H9 (cell line): ENCODE measurements around the gene STK10. TPM values are rescaled to one million over a fixed set of nuclear protein-coding genes. Genes with fewer than 3 reads are reported as not detected.

Experiments used
- DNase-seq: peaks from one replicate; pipeline ENCODE4 v3.0.0-alpha.2; 2017
- H2AFZ ChIP-seq: one replicate; pipeline ENCODE4 v1.6.1; 2013; ENCODE audit warnings: mild to moderate bottlenecking, low read length, control low read depth, moderate library complexity
- H2AK5ac ChIP-seq: 2 replicates; pipeline ENCODE4 v1.6.1; 2013; ENCODE audit warnings: low read length, control low read depth, mixed read lengths; ENCODE audit not compliant: insufficient read length
- H2BK120ac ChIP-seq: one replicate; pipeline ENCODE4 v1.6.1; 2013; ENCODE audit warnings: low read depth, mild to moderate bottlenecking, low read length, control low read depth, inconsistent platforms; ENCODE audit not compliant: poor library complexity, severe bottlenecking
- H2BK12ac ChIP-seq: 2 replicates; pipeline ENCODE4 v1.6.1; 2013; ENCODE audit warnings: low read length, control low read depth, mixed read lengths, low read depth; ENCODE audit not compliant: insufficient read length
- H2BK15ac ChIP-seq: 2 replicates; pipeline ENCODE4 v1.6.1; 2013; ENCODE audit warnings: low read depth, low read length, control low read depth
- H2BK20ac ChIP-seq: one replicate; pipeline ENCODE4 v1.6.1; 2013; ENCODE audit warnings: low read depth, mild to moderate bottlenecking, low read length, control low read depth, inconsistent platforms; ENCODE audit not compliant: poor library complexity, severe bottlenecking
- H2BK5ac ChIP-seq: 2 replicates; pipeline ENCODE4 v1.6.1; 2013; ENCODE audit warnings: low read length, control low read depth, mixed read lengths; ENCODE audit not compliant: insufficient read length
- H3K14ac ChIP-seq: 2 replicates; pipeline ENCODE4 v1.6.1; 2013; ENCODE audit warnings: low read length, control low read depth; ENCODE audit not compliant: insufficient read depth
- H3K18ac ChIP-seq: 2 replicates; pipeline ENCODE4 v1.6.1; 2013; ENCODE audit warnings: low read depth, mild to moderate bottlenecking, mixed read lengths, low read length, control low read depth; ENCODE audit not compliant: insufficient read length
- H3K23ac ChIP-seq: 2 replicates; pipeline ENCODE4 v1.6.1; 2013; ENCODE audit warnings: low read length, control low read depth, mixed read lengths, low read depth; ENCODE audit not compliant: insufficient read length
- H3K23me2 ChIP-seq: 2 replicates; pipeline ENCODE4 v1.6.1; 2013; ENCODE audit warnings: low read depth, mild to moderate bottlenecking, mixed read lengths, low read length, control low read depth; ENCODE audit not compliant: insufficient read length, poor library complexity, severe bottlenecking
- H3K27ac ChIP-seq: 2 replicates; pipeline ENCODE4 v1.5.1; 2013; ENCODE audit warnings: low read length, control low read depth, mixed read lengths, low read depth; ENCODE audit not compliant: insufficient read length
- H3K27me3 ChIP-seq: 2 replicates; pipeline ENCODE4 v1.6.1; 2013; ENCODE audit warnings: low read length, control low read depth, inconsistent platforms; ENCODE audit not compliant: insufficient read depth
- H3K4ac ChIP-seq: 2 replicates; pipeline ENCODE4 v1.6.1; 2013; ENCODE audit warnings: low read depth, mild to moderate bottlenecking, control low read depth, inconsistent platforms, low read length, moderate library complexity
- H3K4me1 ChIP-seq: 2 replicates; pipeline ENCODE4 v1.6.1; 2013; ENCODE audit warnings: low read length, control low read depth, inconsistent platforms; ENCODE audit not compliant: insufficient read depth
- H3K4me2 ChIP-seq: 2 replicates; pipeline ENCODE4 v1.6.1; 2013; ENCODE audit warnings: low read length, control low read depth, mixed read lengths; ENCODE audit not compliant: insufficient read length, insufficient read depth
- H3K56ac ChIP-seq: 2 replicates; pipeline ENCODE4 v1.6.1; 2013; ENCODE audit warnings: low read depth, mild to moderate bottlenecking, mixed read lengths, low read length, control low read depth; ENCODE audit not compliant: insufficient read length
- H3K79me1 ChIP-seq: 2 replicates; pipeline ENCODE4 v1.6.1; 2013; ENCODE audit warnings: low read depth, mild to moderate bottlenecking, moderate library complexity, low read length, control low read depth, inconsistent platforms; ENCODE audit not compliant: insufficient read depth, poor library complexity, severe bottlenecking
- H3K79me2 ChIP-seq: 2 replicates; pipeline ENCODE4 v1.6.1; 2013; ENCODE audit warnings: low read length, control low read depth, inconsistent platforms; ENCODE audit not compliant: insufficient read depth
- H3K9ac ChIP-seq: 2 replicates; pipeline ENCODE4 v1.6.1; 2013; ENCODE audit warnings: low read length, control low read depth, mixed read lengths; ENCODE audit not compliant: insufficient read length; ENCODE audit errors: extremely low read depth
- H3K9me3 ChIP-seq: one replicate; pipeline ENCODE4 v1.6.1; 2013; ENCODE audit warnings: low read depth, low read length, inconsistent platforms; ENCODE audit not compliant: control insufficient read depth
- H3T11ph ChIP-seq: one replicate; pipeline ENCODE4 v1.6.1; 2013; ENCODE audit warnings: mild to moderate bottlenecking, low read length, control low read depth, inconsistent platforms
- H4K20me1 ChIP-seq: one replicate; pipeline ENCODE4 v1.6.1; 2013; ENCODE audit not compliant: control insufficient read depth, insufficient read length, insufficient read depth
- H4K5ac ChIP-seq: 2 replicates; pipeline ENCODE4 v1.6.1; 2013; ENCODE audit warnings: low read depth, mild to moderate bottlenecking, mixed read lengths, low read length, control low read depth; ENCODE audit not compliant: insufficient read length
- H4K8ac ChIP-seq: replicated peaks from 2 replicates; pipeline ENCODE4 v1.6.1; 2013; ENCODE audit warnings: low read length, control low read depth, mixed read lengths, low read depth; ENCODE audit not compliant: insufficient read length
- H4K91ac ChIP-seq: 2 replicates; pipeline ENCODE4 v1.6.1; 2013; ENCODE audit warnings: low read depth, mild to moderate bottlenecking, moderate library complexity, mixed read lengths, low read length, control low read depth; ENCODE audit not compliant: insufficient read length
- H3K27ac Mint-ChIP-seq, 3 experiments: 2 replicates in 2 of 3; 3 replicates in 1 of 3; pipeline ENCODE4 v1.8.0; 2020 to 2021; ENCODE audit warnings: mixed read lengths in 3 of 3, mild to moderate bottlenecking in 1 of 3, moderate library complexity in 1 of 3
- H3K27me3 Mint-ChIP-seq: 2 replicates; pipeline ENCODE4 v1.8.0; 2021; ENCODE audit warnings: low read depth, mild to moderate bottlenecking, moderate library complexity, mixed read lengths
- H3K36me3 Mint-ChIP-seq, 3 experiments: 2 replicates in 2 of 3; 3 replicates in 1 of 3; pipeline ENCODE4 v1.8.0; 2020 to 2021; ENCODE audit warnings: low read depth in 3 of 3, mixed read lengths in 3 of 3; ENCODE audit not compliant: insufficient read depth in 1 of 3
- H3K4me1 Mint-ChIP-seq, 2 experiments: 2 replicates each; pipeline ENCODE4 v1.8.0; 2020; ENCODE audit warnings: mixed read lengths in 2 of 2
- H3K4me3 Mint-ChIP-seq, 2 experiments: 2 replicates in 1 of 2; 3 replicates in 1 of 2; pipeline ENCODE4 v1.8.0; 2020 to 2021; ENCODE audit warnings: mild to moderate bottlenecking in 2 of 2, mixed read lengths in 2 of 2, moderate library complexity in 1 of 2
- H3K9me3 Mint-ChIP-seq, 2 experiments: 2 replicates in 1 of 2; 3 replicates in 1 of 2; pipeline ENCODE4 v1.8.0; 2020; ENCODE audit warnings: mild to moderate bottlenecking in 2 of 2, mixed read lengths in 2 of 2, moderate library complexity in 1 of 2
- CTCF ChIP-seq: fragments of 200-600 bp; sonication (generic); conservative IDR thresholded peaks from 3 replicates; pipeline ENCODE4 v1.8.0; 2021; ENCODE audit warnings: antibody characterized with exemption, mild to moderate bottlenecking
- WGBS: extraction: QIAGEN DNeasy Blood & Tissue Kit; methylation state at CpG from one replicate; pipeline ENCODE4 v1.1.7; 2013; ENCODE audit warnings: missing lambda C conversion rate, low lambda C conversion rate, mixed read lengths; ENCODE audit not compliant: insufficient read length; ENCODE audit errors: extremely low coverage; 5-methylcytosine and 5-hydroxymethylcytosine counted together
- total RNA-seq: library from RNA; stranded (reverse); gene quantifications from 2 replicates; pipeline ENCODE4 v1.2.1, GENCODE V29; 2021

The STK10 gene
- total RNA-seq, 1 experiment from 2014 or later = 14.6 TPM

GRCh38 chr5:171992305-171992704, 195.7 kb downstream of the STK10 start:
- H3K27ac ChIP-seq = no peak overlapping the region

More at GRCh38 chr5:171992305-171992704, 195.7 kb downstream of the STK10 start:
- Histone ChIP-seq H3K4me1 (0 out of 2 replicates have a peak, but pooled peaks cover 2% of the 10 kb centered on the region), H3K79me2 (peaks cover 47% of the 10 kb centered on the region; the same call in 1 of the 2 replicates), H2BK5ac (no peak overlapping the region), H2BK12ac (no peak overlapping the region), H3K23me2 (no peaks in the 10 kb centered on the region), H3K9ac (no peak overlapping the region), H3K14ac (no peak overlapping the region), H3K27me3 (no peaks in the 10 kb centered on the region), H4K91ac (no peak overlapping the region), H4K8ac (no peak overlapping the region), H3K4ac (no peak overlapping the region), H2BK120ac (no peak overlapping the region), H2BK20ac (no peak overlapping the region), H3K18ac (no peak overlapping the region), H3K23ac (no peak overlapping the region), H3K4me2 (no peak overlapping the region), H3K56ac (no peak overlapping the region), H2AFZ (no peak overlapping the region), H3K79me1 (no peaks in the 10 kb centered on the region), H4K5ac (no peak overlapping the region), H3T11ph (no peak overlapping the region), H4K20me1 (no peaks in the 10 kb centered on the region), H2AK5ac (no peak overlapping the region), H3K9me3 (no peaks in the 10 kb centered on the region), H2BK15ac (no peak overlapping the region)
- Mint-ChIP-seq H3K27ac (peak overlapping the region in 2 of 3 experiments; percentile 42; a peak in 3 of 7 replicates), H3K4me3 (no peak overlapping the region), H3K27me3 (no peaks in the 10 kb centered on the region), H3K36me3 (peaks cover 3 to 48% (median 46%) of the 10 kb centered on the region in 3 experiments; a peak in 6 of 7 replicates), H3K9me3 (no peaks in the 10 kb centered on the region), H3K4me1 (peaks cover 48 to 50% of the 10 kb centered on the region in 2 experiments)
- WGBS = no CpG with 5 or more reads among the region's 3 CpGs
- no peak for DNase-seq
- TF ChIP-seq CTCF = no peak

Other genes starting within 250 kb of the STK10 start
- gene FBXW11, start 181.6 kb downstream of the STK10 start, total RNA-seq = 84.0 and 85.3 TPM in 2 replicates
- not detected in 2 replicates for gene EFCAB9, start 5.9 kb upstream of the STK10 start, total RNA-seq
- gene UBTD2, start 95.5 kb upstream of the STK10 start, total RNA-seq = 39.9 and 42.6 TPM in 2 replicates